Endothelial cell of umbilical vein (primary cell): ENCODE measurements around the gene DLL4. TPM values are rescaled to one million over a fixed set of nuclear protein-coding genes. Genes with fewer than 3 reads are reported as not detected.

Experiments used
- BruUV-seq: library from RNA; stranded (reverse); fragments of 400-500 nt; replicated peaks from 2 replicates; lab custom pipeline; 2021; lab: Mats Ljungman, UMichigan
- CTCF ChIA-PET: fragments of 300-600, 350-600 bp; sonication (Branson Sonifier 250); formaldehyde crosslinking; loops from one replicate; lab custom pipeline; 2021; ENCODE audit warnings: antibody characterized with exemption, inconsistent platforms; lab: Charles Lee
- POLR2A ChIA-PET: fragments of 300-600, 350-600 bp; sonication (Branson Sonifier 250); formaldehyde crosslinking; loops from one replicate; lab custom pipeline; 2021; ENCODE audit warnings: antibody characterized with exemption, inconsistent platforms; lab: Charles Lee
- DNase-seq: peaks from one replicate; pipeline ENCODE4 v3.0.0-alpha.2; 2011; ENCODE audit warnings: low read depth, low spot score
- FAIRE-seq: peaks from 2 replicates; lab custom pipeline; 2011; peaks lifted over from hg19 to GRCh38; lab: Jason Lieb, UNC
- H2AFZ ChIP-seq: 2 replicates; pipeline ENCODE4 v1.6.0; 2012; ENCODE audit warnings: low read depth, low read length, control low read depth, inconsistent platforms
- H3K27ac ChIP-seq: 2 replicates; pipeline ENCODE4 v1.5.1; 2011; ENCODE audit warnings: low read depth, mild to moderate bottlenecking, control low read depth, low read length, moderate library complexity; ENCODE audit not compliant: insufficient read depth
- H3K27me3 ChIP-seq, 2 experiments: 2 replicates each; pipeline versions ENCODE4 v1.6.0 to v1.6.1; 2011; ENCODE audit warnings: low read length in 2 of 2, mixed read lengths in 1 of 2; ENCODE audit not compliant: control insufficient read depth in 2 of 2, insufficient read depth in 2 of 2
- H3K36me3 ChIP-seq, 2 experiments: 2 replicates in 1 of 2; 3 replicates in 1 of 2; pipeline ENCODE4 v1.5.1; 2011; ENCODE audit warnings: low read length in 2 of 2, mild to moderate bottlenecking in 1 of 2, moderate library complexity in 1 of 2; ENCODE audit not compliant: control insufficient read depth in 2 of 2, insufficient read depth in 2 of 2; ENCODE audit errors: extremely low read depth in 1 of 2
- H3K4me1 ChIP-seq: 3 replicates; pipeline ENCODE4 v1.5.1; 2011; ENCODE audit warnings: mild to moderate bottlenecking, low read length; ENCODE audit not compliant: control insufficient read depth, insufficient read depth; ENCODE audit errors: extremely low read depth
- H3K4me2 ChIP-seq: 2 replicates; pipeline ENCODE4 v1.6.1; 2011; ENCODE audit warnings: low read length, control low read depth, mixed read lengths; ENCODE audit not compliant: insufficient read depth
- H3K4me3 ChIP-seq, 3 experiments: fragments of 200-600 bp in 1 of 3; sonication (generic), shearing (Covaris generic) in 1 of 3; replicated peaks in 1 of 3; 2 replicates each; pipeline ENCODE4 v1.5.1; 2011 to 2016; ENCODE audit warnings: control low read depth in 3 of 3, low read length in 3 of 3, mild to moderate bottlenecking in 2 of 3, inconsistent platforms in 1 of 3, low read depth in 1 of 3, moderate library complexity in 1 of 3; ENCODE audit not compliant: insufficient read depth in 1 of 3
- H3K79me2 ChIP-seq: 2 replicates; pipeline ENCODE4 v1.6.0; 2012; ENCODE audit warnings: low read length, inconsistent platforms; ENCODE audit not compliant: control insufficient read depth, insufficient read depth
- H3K9ac ChIP-seq: replicated peaks from 2 replicates; pipeline ENCODE3; 2011; ENCODE audit warnings: low read length, control low read depth; ENCODE audit not compliant: insufficient read depth; ENCODE audit errors: extremely low read depth
- H3K9me1 ChIP-seq: replicated peaks from 3 replicates; pipeline ENCODE4 v1.6.0; 2011; ENCODE audit warnings: mild to moderate bottlenecking, low read length; ENCODE audit not compliant: control insufficient read depth, insufficient read depth; ENCODE audit errors: extremely low read depth
- H3K9me3 ChIP-seq: replicated peaks from 2 replicates; pipeline ENCODE4 v1.5.1; 2012; ENCODE audit warnings: low read length, inconsistent platforms; ENCODE audit not compliant: control insufficient read depth, insufficient read depth
- H4K20me1 ChIP-seq: replicated peaks from 2 replicates; pipeline ENCODE3; 2011; ENCODE audit warnings: mild to moderate bottlenecking, low read length; ENCODE audit not compliant: control insufficient read depth, insufficient read depth; ENCODE audit errors: extremely low read depth
- EZH2 ChIP-seq: IDR thresholded peaks from 2 replicates; pipeline ENCODE4 v1.6.1; 2012; ENCODE audit warnings: borderline replicate concordance, low read depth, mild to moderate bottlenecking, moderate library complexity, low read length, inconsistent platforms; ENCODE audit not compliant: severe bottlenecking
- FOS ChIP-seq: IDR thresholded peaks from 2 replicates; pipeline ENCODE4 v1.6.1; 2011; ENCODE audit warnings: mild to moderate bottlenecking, low read length, moderate library complexity, borderline replicate concordance; ENCODE audit not compliant: insufficient read depth
- GATA2 ChIP-seq: IDR thresholded peaks from 2 replicates; pipeline ENCODE4 v1.7.0; 2011; ENCODE audit warnings: low read depth, mild to moderate bottlenecking, moderate library complexity, mixed read lengths, low read length; ENCODE audit not compliant: insufficient read length, insufficient read depth
- JUN ChIP-seq: IDR thresholded peaks from 2 replicates; pipeline ENCODE4 v1.6.1; 2011; ENCODE audit warnings: borderline replicate concordance, low read depth; ENCODE audit not compliant: insufficient read length, insufficient read depth
- MYC ChIP-seq: IDR thresholded peaks from one replicate; pipeline ENCODE4 v1.6.1; 2011; ENCODE audit warnings: mild to moderate bottlenecking, low read depth, low read length
- POLR2A ChIP-seq: IDR thresholded peaks from 2 replicates; pipeline ENCODE4 v1.6.1; 2012; ENCODE audit warnings: low read depth, mild to moderate bottlenecking, control low read depth, low read length
- POLR2AphosphoS5 ChIP-seq: IDR thresholded peaks from 2 replicates; pipeline ENCODE4 v1.6.1; 2012; ENCODE audit warnings: low read depth, mild to moderate bottlenecking, control low read depth, low read length, moderate library complexity; ENCODE audit not compliant: insufficient read depth
- dilution Hi-C: fragments of 300-500 bp; cut with MboI; formaldehyde crosslinking; loops from one replicate; pipeline ENCODE4 v1.15.0; 2019; ENCODE audit warnings: low sequenced_read_pairs; ENCODE audit not compliant: extremely low pct_ligation_motif_present
- intact Hi-C: fragments of 100-400 bp; cut with micrococcal nuclease; formaldehyde crosslinking; loops from one replicate; pipeline ENCODE4 v1.10.0; 2022
- polyA plus RNA-seq, 4 experiments: library from polyadenylated mRNA; depleted of rRNA in 3 of 4; stranded (reverse) in 3 of 4; unstranded in 1 of 4; fragments of >200 nt; gene quantifications; 2 replicates each; pipeline versions ENCODE4 v1.2.1 to v1.2.3, GENCODE V29; 2011 to 2012; ENCODE audit warnings: missing spikeins in 1 of 4
- total RNA-seq: library from RNA; stranded (reverse); gene quantifications from 2 replicates; pipeline ENCODE4 v1.2.3, GENCODE V29; 2021
- TF ChIP-seq, protein P1 (sequence below), 2 donors: IDR thresholded peaks; 1 replicate in 1 of 2; 2 replicates in 1 of 2; pipeline ENCODE4 v1.5.1; 2011; ENCODE audit warnings: low read length in 2 of 2, mild to moderate bottlenecking in 2 of 2, moderate library complexity in 2 of 2, control low read depth in 1 of 2, inconsistent platforms in 1 of 2, low read depth in 1 of 2; ENCODE audit not compliant: insufficient read depth in 1 of 2; ENCODE audit errors: extremely low read depth in 1 of 2
- TF ChIP-seq, protein P2 (sequence below): IDR thresholded peaks from 2 replicates; pipeline ENCODE4 v1.6.1; 2011; ENCODE audit not compliant: insufficient read depth, insufficient read length

Gene DLL4
- total and polyA plus RNA-seq, 2 donors (not counting 3 experiments of a cell fraction or from before 2014, with no cell fraction given): 55.2 to 57.8 TPM

DNA sequence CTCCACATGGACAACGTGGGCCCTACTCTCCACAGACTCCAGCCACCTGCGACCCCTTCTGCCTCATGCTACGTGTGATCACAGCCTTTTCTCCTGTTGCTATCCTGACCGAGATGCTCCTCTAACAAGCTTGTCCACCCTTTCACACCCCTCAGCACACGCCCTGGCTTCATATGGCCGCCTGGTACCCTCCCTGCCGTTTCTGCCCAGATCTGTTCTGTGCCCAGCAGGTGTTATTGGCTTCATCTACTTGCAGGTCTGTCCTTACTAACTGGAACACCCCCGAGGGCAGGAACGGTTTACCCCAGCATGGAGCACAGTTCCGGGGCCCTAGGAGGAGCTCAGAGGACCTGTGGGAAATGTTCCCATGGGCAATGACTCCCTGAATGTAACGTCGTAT, 34.1 kb downstream of the DLL4 start:
- Histone ChIP-seq H2AFZ (no peak overlapping the region), H3K4me3 (no peak overlapping the region), H3K9me3 (no peaks in the 10 kb centered on the region), H3K9ac (no peak overlapping the region), H3K4me1 (no peaks in the 10 kb centered on the region), H3K79me2 (no peaks in the 10 kb centered on the region), H3K27ac (no peak overlapping the region), H4K20me1 (no peaks in the 10 kb centered on the region), H3K27me3 (no peaks in the 10 kb centered on the region), H3K4me2 (no peak overlapping the region), H3K9me1 (no peaks in the 10 kb centered on the region), H3K36me3 (no peaks in the 10 kb centered on the region)
- DNase-seq (no peak), FAIRE-seq (no peak)
- BruUV-seq: no TSS peak
- intact Hi-C loops: no loop called here
- ChIA-PET POLR2A (no interaction called here), CTCF (interaction anchor here (2.5 to 3.6 kb wide), 2 partner anchors 10 to 55 kb away, joined by 9 to 20 read pairs; partner anchors contain the start of gene CHAC1)
- dilution Hi-C loops: no loop called here
- TF ChIP-seq, protein P1, sequence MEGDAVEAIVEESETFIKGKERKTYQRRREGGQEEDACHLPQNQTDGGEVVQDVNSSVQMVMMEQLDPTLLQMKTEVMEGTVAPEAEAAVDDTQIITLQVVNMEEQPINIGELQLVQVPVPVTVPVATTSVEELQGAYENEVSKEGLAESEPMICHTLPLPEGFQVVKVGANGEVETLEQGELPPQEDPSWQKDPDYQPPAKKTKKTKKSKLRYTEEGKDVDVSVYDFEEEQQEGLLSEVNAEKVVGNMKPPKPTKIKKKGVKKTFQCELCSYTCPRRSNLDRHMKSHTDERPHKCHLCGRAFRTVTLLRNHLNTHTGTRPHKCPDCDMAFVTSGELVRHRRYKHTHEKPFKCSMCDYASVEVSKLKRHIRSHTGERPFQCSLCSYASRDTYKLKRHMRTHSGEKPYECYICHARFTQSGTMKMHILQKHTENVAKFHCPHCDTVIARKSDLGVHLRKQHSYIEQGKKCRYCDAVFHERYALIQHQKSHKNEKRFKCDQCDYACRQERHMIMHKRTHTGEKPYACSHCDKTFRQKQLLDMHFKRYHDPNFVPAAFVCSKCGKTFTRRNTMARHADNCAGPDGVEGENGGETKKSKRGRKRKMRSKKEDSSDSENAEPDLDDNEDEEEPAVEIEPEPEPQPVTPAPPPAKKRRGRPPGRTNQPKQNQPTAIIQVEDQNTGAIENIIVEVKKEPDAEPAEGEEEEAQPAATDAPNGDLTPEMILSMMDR (IDR thresholded peaks at IDR 0.05; ENCODE audit: extremely low read depth in 1 of 2, insufficient read depth in 1 of 2, low read depth in 1 of 2, low read length in 2 of 2): no peak
- TF ChIP-seq EZH2 (no peak), JUN (no peak), FOS (no peak), MYC (no peak), POLR2AphosphoS5 (no peak), POLR2A (no peak), GATA2 (no peak)
- TF ChIP-seq, protein P2, sequence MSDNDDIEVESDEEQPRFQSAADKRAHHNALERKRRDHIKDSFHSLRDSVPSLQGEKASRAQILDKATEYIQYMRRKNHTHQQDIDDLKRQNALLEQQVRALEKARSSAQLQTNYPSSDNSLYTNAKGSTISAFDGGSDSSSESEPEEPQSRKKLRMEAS: no peak
